ENCODE measurements around the gene ITGA3.
"Not testable (repeated sequence)": the region's sequence is repeated elsewhere in the genome, so short reads cannot be mapped to it uniquely, and the experiment has no call there.

Gene ITGA3

DNA sequence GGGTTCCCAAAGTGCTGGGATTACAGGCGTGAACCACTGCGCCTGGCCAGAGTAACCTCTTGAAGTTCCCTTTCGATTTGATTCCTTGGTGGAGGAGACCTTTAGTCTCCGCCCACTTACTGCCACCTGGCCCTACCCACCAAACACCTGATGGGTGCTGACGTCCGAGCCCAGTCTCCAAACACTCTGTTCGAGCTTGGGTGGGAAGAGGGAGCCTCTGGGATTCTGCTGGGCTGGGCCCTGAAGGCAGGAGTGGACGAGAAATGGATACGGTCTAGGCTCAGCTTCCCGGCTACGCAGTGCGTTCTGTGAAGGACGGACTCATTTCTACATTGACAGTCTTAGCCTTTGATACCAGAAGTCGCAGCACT, 870 bp upstream of the ITGA3 start:
- peak overlapping the region; percentile 81 for H3K4me3 ChIP-seq (ENCODE audit: low read length)
- peak; percentile 44 for DNase-seq (ENCODE audit: low read depth)
- no peaks in the 10 kb centered on the region for H3K9me3 ChIP-seq (ENCODE audit: control insufficient read depth, low read length)
- no peaks in the 10 kb centered on the region for H3K36me3 ChIP-seq (ENCODE audit: control insufficient read depth, insufficient read depth, low read length, severe bottlenecking)
- H3K27me3 ChIP-seq (replicated peaks; ENCODE audit: control insufficient read depth, insufficient read depth, low read length) = no peaks in the 10 kb centered on the region
- H3K9ac ChIP-seq (ENCODE audit: low read length) = peak overlapping the region; percentile 81
- peaks cover 42% of the 10 kb centered on the region for H3K4me1 ChIP-seq (ENCODE audit: control insufficient read depth, insufficient read depth, low read length)

- Histone ChIP-seq H3K36me3 (ENCODE audit: control insufficient read depth, insufficient read depth, low read length, severe bottlenecking) (no peaks in the 10 kb centered on the region), H3K4me3 (ENCODE audit: low read length) (peak overlapping the region; percentile 81), H3K9me3 (ENCODE audit: control insufficient read depth, low read length) (no peaks in the 10 kb centered on the region), H3K4me1 (ENCODE audit: control insufficient read depth, insufficient read depth, low read length) (peaks cover 47% of the 10 kb centered on the region), H3K27me3 (replicated peaks; ENCODE audit: control insufficient read depth, insufficient read depth, low read length) (no peaks in the 10 kb centered on the region), H3K9ac (ENCODE audit: low read length) (peak overlapping the region; percentile 81)
- peak; percentile 73 for DNase-seq (ENCODE audit: low read depth)
Observed at GRCh38 chr17:50056217-50056960, 479 bp downstream of the ITGA3 start.

- H3K36me3 ChIP-seq (ENCODE audit: control insufficient read depth, insufficient read depth, low read length, severe bottlenecking) = no peaks in the 10 kb centered on the region
- peak; percentile 83 for DNase-seq (ENCODE audit: low read depth)
- H3K4me3 ChIP-seq (ENCODE audit: low read length) = peak overlapping the region; percentile 81
- H3K9ac ChIP-seq (ENCODE audit: low read length) = peak overlapping the region; percentile 81
- peaks cover 49% of the 10 kb centered on the region for H3K4me1 ChIP-seq (ENCODE audit: control insufficient read depth, insufficient read depth, low read length)
- H3K27me3 ChIP-seq (replicated peaks; ENCODE audit: control insufficient read depth, insufficient read depth, low read length) = no peaks in the 10 kb centered on the region
- no peaks in the 10 kb centered on the region for H3K9me3 ChIP-seq (ENCODE audit: control insufficient read depth, low read length)
Observed at GRCh38 chr17:50056961-50057330, 1.0 kb downstream of the ITGA3 start.

DNA sequence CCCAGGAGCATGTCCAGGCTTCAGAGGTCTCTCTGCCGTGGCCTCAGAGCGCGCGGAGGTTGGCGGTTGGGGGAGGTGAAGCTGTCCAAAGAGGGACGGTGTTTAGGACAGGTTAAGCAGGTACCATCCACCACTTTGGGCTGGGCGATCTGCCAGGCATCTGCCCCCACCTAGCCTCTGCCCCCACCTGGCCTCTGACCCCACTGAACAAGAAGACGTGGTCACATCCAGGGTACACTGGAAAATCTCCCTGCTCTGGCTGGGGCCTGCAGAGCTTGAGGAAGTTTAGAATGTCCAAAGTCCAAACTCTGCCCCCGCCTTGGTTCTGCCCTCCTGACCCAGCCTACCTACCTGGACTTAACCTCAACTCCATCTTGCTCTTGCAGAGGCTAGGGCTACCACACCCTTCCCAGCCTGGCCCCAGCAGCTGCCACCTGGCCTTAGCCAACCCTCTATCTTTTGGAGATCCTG, 1.6 kb downstream of the ITGA3 start:
- H3K27me3 ChIP-seq (replicated peaks; ENCODE audit: control insufficient read depth, insufficient read depth, low read length) = no peaks in the 10 kb centered on the region
- peak overlapping the region; percentile 81 for H3K4me3 ChIP-seq (ENCODE audit: low read length)
- H3K4me1 ChIP-seq (ENCODE audit: control insufficient read depth, insufficient read depth, low read length) = peaks cover 55% of the 10 kb centered on the region
- no peak for DNase-seq (ENCODE audit: low read depth)
- H3K9ac ChIP-seq (ENCODE audit: low read length) = peak overlapping the region; percentile 81
- H3K36me3 ChIP-seq (ENCODE audit: control insufficient read depth, insufficient read depth, low read length, severe bottlenecking) = no peaks in the 10 kb centered on the region
- H3K9me3 ChIP-seq (ENCODE audit: control insufficient read depth, low read length) = no peaks in the 10 kb centered on the region

- Histone ChIP-seq H3K36me3 (ENCODE audit: control insufficient read depth, insufficient read depth, low read length, severe bottlenecking) (no peaks in the 10 kb centered on the region), H3K4me3 (ENCODE audit: low read length) (peak overlapping the region; percentile 81), H3K27me3 (replicated peaks; ENCODE audit: control insufficient read depth, insufficient read depth, low read length) (no peaks in the 10 kb centered on the region), H3K4me1 (ENCODE audit: control insufficient read depth, insufficient read depth, low read length) (peaks cover 62% of the 10 kb centered on the region), H3K9me3 (ENCODE audit: control insufficient read depth, low read length) (no peaks in the 10 kb centered on the region), H3K9ac (ENCODE audit: low read length) (peak overlapping the region; percentile 82)
- no peak for DNase-seq (ENCODE audit: low read depth)
Observed at GRCh38 chr17:50058296-50058953, 2.5 kb downstream of the ITGA3 start.

- Histone ChIP-seq H3K9ac (ENCODE audit: low read length) (peak overlapping the region; percentile 82), H3K36me3 (ENCODE audit: control insufficient read depth, insufficient read depth, low read length, severe bottlenecking) (no peaks in the 10 kb centered on the region), H3K4me3 (ENCODE audit: low read length) (peak overlapping the region; percentile 36), H3K9me3 (ENCODE audit: control insufficient read depth, low read length) (no peaks in the 10 kb centered on the region), H3K4me1 (ENCODE audit: control insufficient read depth, insufficient read depth, low read length) (peaks cover 69% of the 10 kb centered on the region), H3K27me3 (replicated peaks; ENCODE audit: control insufficient read depth, insufficient read depth, low read length) (no peaks in the 10 kb centered on the region)
- no peak for DNase-seq (ENCODE audit: low read depth)
Observed at GRCh38 chr17:50059256-50059655, 3.3 kb downstream of the ITGA3 start.

GRCh38 chr17:50059759-50060273, 3.9 kb downstream of the ITGA3 start:
- no peaks in the 10 kb centered on the region for H3K36me3 ChIP-seq (ENCODE audit: control insufficient read depth, insufficient read depth, low read length, severe bottlenecking)
- H3K27me3 ChIP-seq (replicated peaks; ENCODE audit: control insufficient read depth, insufficient read depth, low read length) = no peaks in the 10 kb centered on the region
- H3K4me1 ChIP-seq (ENCODE audit: control insufficient read depth, insufficient read depth, low read length) = peaks cover 74% of the 10 kb centered on the region
- H3K9me3 ChIP-seq (ENCODE audit: control insufficient read depth, low read length) = no peaks in the 10 kb centered on the region
- peak overlapping the region; percentile 82 for H3K9ac ChIP-seq (ENCODE audit: low read length)
- DNase-seq (ENCODE audit: low read depth) = peak; percentile 64
- peak overlapping the region; percentile 36 for H3K4me3 ChIP-seq (ENCODE audit: low read length)

GRCh38 chr17:50060951-50061712, 5.2 kb downstream of the ITGA3 start:
- Histone ChIP-seq H3K4me1 (ENCODE audit: control insufficient read depth, insufficient read depth, low read length) (peaks cover 77% of the 10 kb centered on the region), H3K9ac (ENCODE audit: low read length) (peak overlapping the region; percentile 61), H3K4me3 (ENCODE audit: low read length) (peak overlapping the region; percentile 7), H3K9me3 (ENCODE audit: control insufficient read depth, low read length) (no peaks in the 10 kb centered on the region), H3K36me3 (ENCODE audit: control insufficient read depth, insufficient read depth, low read length, severe bottlenecking) (no peaks in the 10 kb centered on the region), H3K27me3 (replicated peaks; ENCODE audit: control insufficient read depth, insufficient read depth, low read length) (no peaks in the 10 kb centered on the region)
- DNase-seq (ENCODE audit: low read depth) = peak; percentile 66

DNA sequence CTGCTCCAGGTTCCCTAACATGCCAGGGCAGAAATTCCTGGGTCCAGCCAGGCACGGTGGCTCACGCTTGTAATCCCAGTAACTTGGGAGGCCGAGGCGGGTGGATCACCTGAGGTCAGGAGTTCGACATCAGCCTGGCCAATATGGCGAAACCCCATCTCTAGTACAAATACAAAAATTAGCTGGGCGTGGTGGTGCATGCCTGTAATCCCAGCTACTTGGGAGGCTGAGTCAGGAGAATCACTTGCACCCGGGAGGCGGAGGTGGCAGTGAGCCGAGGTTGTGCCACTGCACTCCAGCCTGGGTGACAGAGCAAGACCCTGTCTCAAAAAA, 5.8 kb downstream of the ITGA3 start:
- peak overlapping the region; percentile 7 for H3K4me3 ChIP-seq (ENCODE audit: low read length)
- H3K27me3 ChIP-seq (replicated peaks; ENCODE audit: control insufficient read depth, insufficient read depth, low read length); H3K36me3 ChIP-seq (ENCODE audit: control insufficient read depth, insufficient read depth, low read length, severe bottlenecking); H3K9me3 ChIP-seq (ENCODE audit: control insufficient read depth, low read length); DNase-seq (ENCODE audit: low read depth): not testable (repeated sequence)
- peak overlapping the region; percentile 61 for H3K9ac ChIP-seq (ENCODE audit: low read length)
- peaks cover 80% of the 10 kb centered on the region for H3K4me1 ChIP-seq (ENCODE audit: control insufficient read depth, insufficient read depth, low read length)

- Histone ChIP-seq H3K36me3 (ENCODE audit: control insufficient read depth, insufficient read depth, low read length, severe bottlenecking) (no peaks in the 10 kb centered on the region), H3K27me3 (replicated peaks; ENCODE audit: control insufficient read depth, insufficient read depth, low read length) (no peaks in the 10 kb centered on the region), H3K4me3 (ENCODE audit: low read length) (no peak overlapping the region), H3K9ac (ENCODE audit: low read length) (peak overlapping the region; percentile 39), H3K9me3 (ENCODE audit: control insufficient read depth, low read length) (no peaks in the 10 kb centered on the region), H3K4me1 (ENCODE audit: control insufficient read depth, insufficient read depth, low read length) (peaks cover 86% of the 10 kb centered on the region)
- DNase-seq (ENCODE audit: low read depth) = peak; percentile 80
Observed at GRCh38 chr17:50062293-50063243, 6.7 kb downstream of the ITGA3 start.
